SK-N-SH treated with all-trans-retinoic acid at 6 μM for 48 hours (cell line): ENCODE data around the gene ARFIP1.

Experiments used
- ATAC-seq: fragments of 200-7000 bp; cut with Tn5 transposase; 3 replicates; pipeline ENCODE4 v1.9.1; 2020; ENCODE audit warnings: mild to moderate bottlenecking, moderate library complexity
- ARNTL ChIP-seq: fragments of 450-650 bp; formaldehyde crosslinking; IDR thresholded peaks from 2 replicates; pipeline ENCODE4 v1.5.0; 2020; ENCODE audit warnings: low read depth, mild to moderate bottlenecking, moderate library complexity, borderline replicate concordance
- CSDC2 ChIP-seq: fragments of 250-450 bp; sonication (Bioruptor Pico); IDR thresholded peaks from 2 replicates; pipeline ENCODE4 v1.5.0; 2020; ENCODE audit warnings: mild to moderate bottlenecking, moderate library complexity
- ESRRG ChIP-seq: fragments of 250-450 bp; sonication (Bioruptor Pico); IDR thresholded peaks from 2 replicates; pipeline ENCODE4 v1.6.1; 2021; ENCODE audit warnings: mild to moderate bottlenecking
- ISL1 ChIP-seq: fragments of 250-450 bp; sonication (Bioruptor Pico); IDR thresholded peaks from 2 replicates; pipeline ENCODE4 v2.1.2; 2022; ENCODE audit warnings: mild to moderate bottlenecking, moderate library complexity
- PPARA ChIP-seq: fragments of 250-450 bp; sonication (Bioruptor Pico); IDR thresholded peaks from 2 replicates; pipeline ENCODE4 v1.5.0; 2020; ENCODE audit warnings: mild to moderate bottlenecking, borderline replicate concordance
- TOX ChIP-seq: fragments of 250-450 bp; sonication (Bioruptor Pico); IDR thresholded peaks from 2 replicates; pipeline ENCODE4 v1.8.0; 2021; ENCODE audit warnings: mild to moderate bottlenecking, moderate library complexity, borderline replicate concordance
- ZC3H10 ChIP-seq: fragments of 250-450 bp; sonication (Bioruptor Pico); IDR thresholded peaks from 2 replicates; pipeline ENCODE4 v1.5.1; 2021; ENCODE audit warnings: mild to moderate bottlenecking, moderate library complexity
- ZFP30 ChIP-seq: fragments of 450-650 bp; formaldehyde crosslinking; IDR thresholded peaks from 2 replicates; pipeline ENCODE4 v1.5.0; 2022; ENCODE audit warnings: mild to moderate bottlenecking, moderate library complexity
- ZNF565 ChIP-seq: fragments of 450-650 bp; formaldehyde crosslinking; conservative IDR thresholded peaks from 2 replicates; pipeline ENCODE4 v1.5.0; 2020; ENCODE audit warnings: low read depth, mild to moderate bottlenecking, moderate library complexity
- ZNF70 ChIP-seq: fragments of 450-650 bp; formaldehyde crosslinking; IDR thresholded peaks from 2 replicates; pipeline ENCODE4 v1.5.0; 2020; ENCODE audit warnings: mild to moderate bottlenecking, moderate library complexity
- TF ChIP-seq, protein P1 (sequence below): fragments of 250-450 bp; sonication (Bioruptor Pico); IDR thresholded peaks from 2 replicates; pipeline ENCODE4 v1.5.1; 2021; ENCODE audit warnings: mild to moderate bottlenecking, moderate library complexity
- TF ChIP-seq, protein P2 (sequence below): fragments of 250-450 bp; sonication (Bioruptor Pico); IDR thresholded peaks from 2 replicates; pipeline ENCODE4 v1.8.0; 2020; ENCODE audit warnings: mild to moderate bottlenecking, moderate library complexity, borderline replicate concordance

ARFIP1 gene

DNA sequence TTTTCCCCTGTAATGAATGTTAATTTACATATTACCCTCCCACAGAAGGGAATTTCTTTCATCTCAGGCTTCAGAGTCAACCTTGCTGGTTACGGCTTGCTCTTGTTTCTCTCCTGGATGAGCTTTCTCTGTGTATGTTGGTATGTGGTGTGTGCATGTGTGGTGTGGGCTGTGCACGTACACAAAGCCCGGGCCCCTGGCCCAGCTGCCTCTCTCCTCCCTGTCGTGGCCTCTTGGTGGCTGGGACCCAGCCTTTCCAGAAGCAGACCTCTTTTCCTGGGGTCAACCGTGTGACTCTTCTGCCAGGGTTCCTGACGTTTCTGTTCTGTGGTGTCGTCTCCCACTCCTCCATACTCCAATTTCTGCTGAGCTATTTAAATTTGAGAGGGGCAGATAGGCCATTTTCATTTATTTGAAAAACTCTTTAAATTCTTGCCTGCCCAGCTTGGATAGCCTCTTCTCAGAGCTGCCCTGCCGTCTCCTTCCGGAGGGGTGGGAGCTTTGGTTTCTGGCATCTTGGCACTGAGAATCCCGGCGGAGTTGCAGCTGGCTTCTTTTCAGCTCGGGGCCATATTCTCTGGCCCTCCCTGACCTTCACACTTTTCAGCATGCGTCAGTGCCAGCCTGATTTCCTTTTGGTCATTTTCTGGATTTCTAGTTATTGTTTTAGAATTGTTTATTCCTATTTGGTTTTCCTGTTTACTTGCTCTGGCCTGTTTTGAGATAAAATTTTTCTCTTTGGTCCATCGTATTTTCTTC lies 181.4 kb downstream of the ARFIP1 start:
- no peak for ATAC-seq
- TF ChIP-seq ARNTL (CRISPR knock-in tag) (no peak), CSDC2 (CRISPR knock-in tag) (no peak), ZNF70 (CRISPR knock-in tag) (no peak), ESRRG (no peak), ZFP30 (CRISPR knock-in tag) (no peak), PPARA (no peak), TOX (no peak), ZNF565 (CRISPR knock-in tag) (no peak), ZC3H10 (no peak)
- TF ChIP-seq, protein P1, sequence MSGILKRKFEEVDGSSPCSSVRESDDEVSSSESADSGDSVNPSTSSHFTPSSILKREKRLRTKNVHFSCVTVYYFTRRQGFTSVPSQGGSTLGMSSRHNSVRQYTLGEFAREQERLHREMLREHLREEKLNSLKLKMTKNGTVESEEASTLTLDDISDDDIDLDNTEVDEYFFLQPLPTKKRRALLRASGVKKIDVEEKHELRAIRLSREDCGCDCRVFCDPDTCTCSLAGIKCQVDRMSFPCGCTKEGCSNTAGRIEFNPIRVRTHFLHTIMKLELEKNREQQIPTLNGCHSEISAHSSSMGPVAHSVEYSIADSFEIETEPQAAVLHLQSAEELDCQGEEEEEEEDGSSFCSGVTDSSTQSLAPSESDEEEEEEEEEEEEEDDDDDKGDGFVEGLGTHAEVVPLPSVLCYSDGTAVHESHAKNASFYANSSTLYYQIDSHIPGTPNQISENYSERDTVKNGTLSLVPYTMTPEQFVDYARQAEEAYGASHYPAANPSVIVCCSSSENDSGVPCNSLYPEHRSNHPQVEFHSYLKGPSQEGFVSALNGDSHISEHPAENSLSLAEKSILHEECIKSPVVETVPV (CRISPR knock-in tag), result no peak
- TF ChIP-seq, protein P2, sequence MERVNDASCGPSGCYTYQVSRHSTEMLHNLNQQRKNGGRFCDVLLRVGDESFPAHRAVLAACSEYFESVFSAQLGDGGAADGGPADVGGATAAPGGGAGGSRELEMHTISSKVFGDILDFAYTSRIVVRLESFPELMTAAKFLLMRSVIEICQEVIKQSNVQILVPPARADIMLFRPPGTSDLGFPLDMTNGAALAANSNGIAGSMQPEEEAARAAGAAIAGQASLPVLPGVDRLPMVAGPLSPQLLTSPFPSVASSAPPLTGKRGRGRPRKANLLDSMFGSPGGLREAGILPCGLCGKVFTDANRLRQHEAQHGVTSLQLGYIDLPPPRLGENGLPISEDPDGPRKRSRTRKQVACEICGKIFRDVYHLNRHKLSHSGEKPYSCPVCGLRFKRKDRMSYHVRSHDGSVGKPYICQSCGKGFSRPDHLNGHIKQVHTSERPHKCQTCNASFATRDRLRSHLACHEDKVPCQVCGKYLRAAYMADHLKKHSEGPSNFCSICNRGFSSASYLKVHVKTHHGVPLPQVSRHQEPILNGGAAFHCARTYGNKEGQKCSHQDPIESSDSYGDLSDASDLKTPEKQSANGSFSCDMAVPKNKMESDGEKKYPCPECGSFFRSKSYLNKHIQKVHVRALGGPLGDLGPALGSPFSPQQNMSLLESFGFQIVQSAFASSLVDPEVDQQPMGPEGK (CRISPR knock-in tag), result no peak

DNA sequence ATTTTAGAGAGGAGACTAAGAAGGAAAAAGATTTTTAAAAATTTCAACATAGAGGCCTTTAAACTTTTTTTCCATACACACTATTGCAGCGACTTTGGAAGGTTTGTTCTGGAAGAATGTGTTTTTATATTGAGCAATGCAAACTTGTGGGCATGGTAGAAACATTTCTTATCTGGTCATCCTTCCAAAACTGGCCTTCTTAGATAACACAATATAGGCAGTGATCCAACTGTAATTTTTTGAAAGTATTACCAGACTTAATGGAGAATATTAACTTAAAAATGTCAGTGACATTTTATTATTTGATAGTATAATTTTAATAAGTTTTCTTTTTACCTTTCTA lies 182.0 kb downstream of the ARFIP1 start:
- ATAC-seq, result no peak
- TF ChIP-seq ISL1 (CRISPR knock-in tag), result 0 out of 2 replicates have a peak, but pooled peaks have one; percentile 17
- no peak for TF ChIP-seq PPARA
